NCI-H1417 (cell line): ENCODE data around the gene MERTK.
A peak's percentile ranks its signal among the peaks of the same experiment; 100 is the strongest.
"Not testable (repeated sequence)": the region's sequence is repeated elsewhere in the genome, so short reads cannot be mapped to it uniquely, and the experiment has no call there.

ENCODE experiments used
- DNase-seq, 3 experiments: peaks; one replicate each; lab custom pipeline; 2025; lab: John Stamatoyannopoulos, UW

MERTK gene

DNA sequence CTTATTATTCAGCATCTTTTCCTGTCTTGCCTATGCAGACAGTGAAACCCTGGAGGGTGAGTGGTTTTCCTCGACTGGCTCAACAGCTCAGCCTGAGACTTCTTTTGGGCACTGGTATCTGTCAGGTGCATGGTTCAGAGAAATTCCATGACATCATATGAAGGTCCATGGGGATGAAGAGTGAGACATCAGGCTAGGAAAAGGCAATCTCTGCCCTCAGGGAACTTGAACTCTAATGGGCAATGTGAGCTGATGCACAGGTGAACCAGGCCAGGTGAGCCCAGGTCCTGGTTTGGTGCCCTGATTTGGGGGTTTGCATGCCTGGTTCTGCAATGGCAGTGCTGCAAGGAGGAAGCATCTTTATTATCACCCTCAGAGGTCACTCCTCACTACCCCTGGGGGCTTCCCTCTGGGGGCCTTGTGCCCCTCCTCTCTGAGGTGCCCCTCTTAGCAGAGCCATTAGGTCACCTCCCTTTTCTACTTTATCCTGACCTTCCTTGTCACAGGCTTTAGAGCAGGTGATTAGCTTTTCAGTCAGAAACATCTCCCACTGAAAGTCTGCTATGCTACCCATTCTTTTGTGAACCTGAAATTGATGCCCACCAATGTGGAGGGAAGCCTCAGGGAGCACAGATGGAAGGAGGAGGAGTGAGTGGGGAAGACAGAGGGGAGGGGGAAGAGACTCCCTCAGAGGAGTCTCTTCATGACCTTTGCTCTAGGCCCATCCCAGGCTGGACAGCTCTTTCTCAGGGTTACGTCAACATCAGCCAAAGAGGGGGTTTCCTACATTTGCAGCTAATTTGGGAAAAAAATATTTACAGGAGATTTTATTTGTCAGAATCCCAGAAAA, 47.3 kb downstream of the MERTK start:
- no peak for DNase-seq

DNA sequence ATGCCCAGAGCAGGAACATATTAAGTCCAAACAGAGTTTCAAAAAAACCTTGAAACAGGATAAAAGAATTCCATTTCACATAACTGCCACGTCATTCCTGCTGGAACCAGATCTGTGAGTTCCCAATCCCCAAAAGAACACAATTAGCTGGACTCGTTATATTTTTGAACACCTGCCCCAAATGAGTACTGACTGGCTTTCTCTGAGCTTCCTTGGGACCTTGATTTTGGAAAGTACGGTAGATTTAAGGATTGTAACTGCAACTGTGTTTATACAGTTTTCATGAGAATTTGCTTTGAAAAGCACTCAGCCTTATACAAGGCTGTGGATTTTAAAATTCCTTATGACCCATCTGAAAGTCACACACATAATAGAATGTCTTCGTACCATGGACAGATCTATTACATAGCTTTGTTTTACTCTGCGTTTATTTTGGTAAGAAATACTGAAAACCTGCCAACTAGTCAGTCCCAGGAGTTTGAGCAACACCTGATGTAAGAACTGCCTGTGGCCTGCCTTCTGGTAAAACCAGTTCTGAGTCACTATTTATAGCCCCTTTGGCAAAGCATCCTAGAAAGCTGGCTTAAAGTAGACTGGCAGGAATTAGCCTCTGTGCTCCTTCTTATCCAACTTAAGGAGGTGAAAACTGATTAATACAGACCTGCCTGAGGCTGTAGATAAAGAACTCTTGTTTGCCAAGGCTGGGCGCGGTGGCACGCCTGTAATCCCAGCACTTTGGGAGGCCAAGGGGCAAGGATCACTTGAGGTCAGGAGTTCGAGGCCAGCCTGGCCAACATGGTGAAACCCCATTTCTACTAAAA, 48.1 kb downstream of the MERTK start:
- DNase-seq = peak in 2 of 3 experiments; percentile 22 to 37

DNA sequence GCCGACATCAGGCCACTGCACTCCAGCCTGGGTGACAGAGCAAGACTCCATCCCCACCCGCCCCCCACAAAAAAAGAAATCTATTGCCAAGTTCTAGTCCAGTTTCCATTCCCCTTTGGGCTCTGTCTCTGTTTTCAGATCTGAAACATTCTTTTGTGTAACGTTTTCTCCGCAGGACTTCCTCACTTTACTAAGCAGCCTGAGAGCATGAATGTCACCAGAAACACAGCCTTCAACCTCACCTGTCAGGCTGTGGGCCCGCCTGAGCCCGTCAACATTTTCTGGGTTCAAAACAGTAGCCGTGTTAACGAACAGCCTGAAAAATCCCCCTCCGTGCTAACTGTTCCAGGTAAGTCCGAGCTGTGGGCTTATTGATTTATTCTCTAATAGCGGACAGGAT, 48.8 kb downstream of the MERTK start:
- no peak for DNase-seq

DNA sequence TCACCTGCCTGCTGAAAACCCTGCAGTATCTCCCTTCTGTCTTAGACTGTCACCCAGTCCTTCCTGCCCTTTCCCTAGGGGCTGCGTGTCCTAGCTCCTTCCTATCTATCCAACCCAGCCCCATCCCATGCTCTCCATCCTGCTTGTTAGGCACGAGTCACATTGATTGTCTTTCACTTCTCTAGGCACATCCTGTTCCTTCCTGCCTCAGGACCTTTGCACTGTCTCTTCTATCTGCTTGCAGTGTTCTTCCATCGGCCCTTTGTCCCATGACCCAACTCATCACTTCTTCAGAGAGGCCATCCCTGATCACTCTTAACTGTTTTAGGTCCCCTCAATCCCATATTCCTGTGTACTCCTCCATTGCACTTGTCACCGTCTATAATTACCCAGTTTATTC, 50.4 kb downstream of the MERTK start:
- no peak for DNase-seq

DNA sequence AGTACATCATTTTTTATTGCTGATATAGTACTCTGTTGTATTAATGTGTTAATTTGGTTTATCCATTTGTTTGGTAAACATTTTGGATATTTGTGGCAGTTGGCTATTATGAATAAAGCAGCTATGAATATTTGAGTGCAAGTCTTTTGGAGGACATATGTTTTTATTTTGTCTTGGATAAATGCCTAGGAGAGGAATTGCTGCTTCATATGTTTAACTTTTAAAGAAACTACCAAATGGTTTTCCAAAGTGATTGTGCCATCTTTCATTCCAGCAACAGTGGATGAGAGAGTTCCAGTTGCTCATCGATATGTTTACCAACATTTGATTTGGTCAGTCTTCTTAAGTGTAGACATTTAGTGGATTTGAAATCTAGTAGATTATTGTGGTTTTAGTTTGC, 51.8 kb downstream of the MERTK start:
- no peak for DNase-seq

DNA sequence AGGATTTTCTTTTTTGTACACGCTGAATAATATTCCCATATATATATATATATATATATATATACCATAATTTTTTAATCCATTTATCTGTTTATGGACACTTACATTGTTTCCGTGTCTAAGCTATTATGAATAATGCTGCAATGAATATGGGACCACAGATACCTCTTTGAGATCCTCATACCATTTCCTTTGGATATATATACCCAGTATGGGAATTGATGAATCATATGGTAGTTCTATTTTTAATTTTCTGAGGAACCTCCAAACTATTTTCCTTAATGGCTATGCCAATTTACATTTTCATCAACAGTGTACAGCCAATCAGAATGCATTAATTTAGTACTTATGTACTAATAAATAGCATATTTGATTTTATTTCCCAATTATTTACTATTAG, 53.1 kb downstream of the MERTK start:
- no peak for DNase-seq

DNA sequence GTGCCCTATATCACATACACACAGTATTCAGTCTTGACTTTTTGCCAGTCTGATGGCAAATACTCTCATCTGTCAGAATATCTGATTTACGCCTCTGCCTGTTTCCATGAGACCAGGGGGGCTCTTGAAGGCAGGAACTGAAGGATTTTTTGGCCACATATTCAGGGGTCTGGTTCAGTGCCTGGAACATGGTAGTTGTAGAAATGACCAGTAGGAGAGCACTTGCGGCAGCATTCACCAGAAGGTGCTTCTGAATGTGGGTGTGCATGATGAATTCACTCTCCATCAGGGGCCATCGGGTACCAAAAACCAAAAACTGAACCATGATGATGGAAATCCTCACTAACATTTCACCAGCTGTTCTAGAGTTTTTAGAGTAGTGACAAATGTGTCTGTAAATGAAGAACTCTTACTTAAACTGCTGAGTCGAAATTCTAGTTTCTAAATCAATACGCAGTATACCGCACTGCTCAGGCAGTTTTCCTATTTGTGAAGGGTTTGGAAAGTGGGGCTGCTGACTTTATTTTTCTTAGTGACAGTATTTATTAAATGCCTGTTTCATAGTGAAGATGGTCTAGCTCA, 54.6 kb downstream of the MERTK start:
- no peak for DNase-seq

DNA sequence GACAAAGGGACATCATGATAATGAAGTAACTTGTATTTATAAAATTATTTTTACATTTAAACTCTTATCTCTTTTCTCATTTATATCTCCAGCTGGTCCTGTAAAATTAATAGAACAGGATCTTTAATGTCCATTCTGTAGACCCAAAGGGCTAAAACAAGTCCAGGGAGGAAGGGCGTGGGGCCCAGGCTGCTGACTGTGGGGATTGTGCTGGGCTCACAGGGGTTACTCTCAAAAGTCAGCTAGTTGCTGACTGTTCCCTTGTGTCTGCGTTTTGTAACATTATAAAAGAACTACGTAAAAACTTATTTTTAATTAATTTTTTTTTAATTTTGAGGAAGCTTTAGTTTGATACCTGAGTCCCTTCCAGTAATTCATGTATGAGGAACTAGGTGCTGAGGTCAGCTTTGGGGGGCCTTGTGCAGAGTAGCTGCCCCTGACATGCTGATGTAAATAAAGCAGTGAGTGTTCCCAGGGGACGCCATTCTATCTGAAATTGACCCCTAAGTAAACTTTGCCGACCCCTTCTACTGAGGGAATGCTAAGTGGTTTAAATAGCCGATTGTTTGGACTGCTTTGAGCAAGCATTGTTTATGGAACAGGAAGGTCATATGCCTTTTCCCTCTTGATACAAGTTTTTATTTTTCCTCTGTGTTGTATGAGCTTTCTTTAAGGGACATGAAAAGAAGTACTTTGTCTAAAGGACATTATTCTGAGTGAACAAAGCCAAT, 56.4 kb downstream of the MERTK start:
- no peak for DNase-seq

DNA sequence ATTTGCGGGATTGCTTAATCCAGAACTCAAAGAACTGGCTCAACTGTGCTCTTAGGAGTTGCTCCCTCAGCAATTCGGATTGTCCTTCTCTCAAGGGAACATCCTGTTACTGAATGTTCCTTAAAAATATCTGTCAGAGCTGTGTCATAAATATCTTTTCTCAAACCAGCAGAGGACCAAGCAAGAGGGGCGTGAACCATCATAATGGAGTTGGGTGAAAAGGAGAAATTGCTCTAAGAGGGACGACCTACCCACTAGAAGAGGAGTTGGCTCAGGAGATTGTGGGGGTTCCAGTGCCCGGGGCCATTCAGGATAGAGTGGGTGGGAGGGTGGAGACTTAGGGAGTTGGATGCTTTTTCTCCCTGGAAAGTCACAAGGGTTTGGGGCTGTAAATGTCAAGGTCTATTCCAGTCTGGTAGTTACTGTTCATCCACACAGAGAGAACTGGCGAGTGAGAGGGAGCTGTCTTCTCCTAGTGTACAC, 59.5 kb downstream of the MERTK start:
- DNase-seq = no peak

DNA sequence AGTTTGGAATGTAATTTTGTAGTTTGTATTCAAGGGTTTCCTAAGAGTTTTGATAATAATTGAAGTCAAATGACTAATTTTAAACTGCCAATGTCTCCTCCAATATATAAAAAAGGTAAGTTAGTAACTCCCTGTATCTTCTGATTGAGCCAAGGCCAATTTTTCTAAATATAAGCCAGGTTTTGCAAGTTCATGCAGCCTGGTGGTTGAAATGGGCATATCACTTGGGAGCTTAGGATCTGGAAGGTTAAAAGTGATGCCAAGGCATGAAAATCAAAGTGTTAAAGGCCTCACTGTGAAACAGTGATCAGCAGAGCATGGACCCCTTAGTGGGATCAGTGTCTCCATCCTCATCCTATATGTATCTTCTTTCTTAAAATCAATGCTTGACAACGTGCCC, 60.5 kb downstream of the MERTK start:
- no peak for DNase-seq

DNA sequence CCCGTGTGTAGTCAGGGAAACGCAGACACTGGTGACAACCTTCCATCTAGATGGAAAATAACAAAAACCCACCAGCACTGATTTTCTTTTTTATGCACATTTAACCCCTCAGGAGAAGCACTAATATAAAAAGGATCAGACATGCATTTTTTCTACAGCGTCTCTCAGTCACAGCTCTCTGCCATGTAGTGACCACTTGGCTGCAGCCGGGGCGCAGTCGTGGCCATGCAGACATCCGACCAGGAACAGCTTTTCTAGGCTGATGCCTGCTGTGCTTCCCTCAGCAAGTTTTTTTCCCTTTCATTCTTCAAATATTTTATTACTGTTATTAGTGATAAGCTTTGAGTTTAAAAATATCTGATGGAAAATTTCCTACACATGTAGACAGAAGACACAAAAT, 63.3 kb downstream of the MERTK start:
- DNase-seq = no peak

DNA sequence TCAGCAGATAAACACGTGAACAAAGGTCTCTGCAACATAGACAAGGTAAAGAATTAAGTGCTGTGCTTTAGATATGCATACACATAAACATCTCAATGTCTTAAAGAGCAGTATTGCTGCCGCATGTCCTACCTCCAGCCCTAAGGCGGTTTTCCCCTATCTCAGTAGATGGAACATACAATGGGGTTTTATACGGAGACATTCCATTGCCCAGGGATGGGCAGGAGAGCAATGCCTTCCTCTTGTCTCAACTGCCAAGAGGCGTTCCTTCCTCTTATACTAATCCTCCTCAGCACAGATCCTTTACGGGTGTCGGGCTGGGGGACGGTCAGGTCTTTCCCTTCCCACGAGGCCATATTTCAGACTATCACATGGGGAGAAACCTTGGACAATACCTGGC, 64.7 kb downstream of the MERTK start:
- not testable (repeated sequence) for DNase-seq

DNA sequence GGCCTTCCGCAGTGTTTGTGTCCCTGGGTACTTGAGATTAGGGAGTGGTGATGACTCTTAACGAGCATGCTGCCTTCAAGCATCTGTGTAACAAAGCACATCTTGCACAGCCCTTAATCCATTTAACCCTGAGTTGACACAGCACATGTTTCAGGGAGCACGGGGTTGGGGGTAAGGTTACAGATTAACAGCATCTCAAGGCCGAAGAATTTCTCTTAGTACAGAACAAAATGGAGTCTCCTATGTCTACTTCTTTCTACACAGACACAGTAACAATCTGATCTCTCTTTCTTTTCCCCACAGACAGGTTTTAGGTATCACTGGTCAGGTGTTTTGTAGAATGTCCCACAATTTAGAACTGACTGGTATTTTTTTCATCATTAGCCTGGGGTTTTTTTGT, 65.1 kb downstream of the MERTK start:
- not testable (repeated sequence) for DNase-seq

DNA sequence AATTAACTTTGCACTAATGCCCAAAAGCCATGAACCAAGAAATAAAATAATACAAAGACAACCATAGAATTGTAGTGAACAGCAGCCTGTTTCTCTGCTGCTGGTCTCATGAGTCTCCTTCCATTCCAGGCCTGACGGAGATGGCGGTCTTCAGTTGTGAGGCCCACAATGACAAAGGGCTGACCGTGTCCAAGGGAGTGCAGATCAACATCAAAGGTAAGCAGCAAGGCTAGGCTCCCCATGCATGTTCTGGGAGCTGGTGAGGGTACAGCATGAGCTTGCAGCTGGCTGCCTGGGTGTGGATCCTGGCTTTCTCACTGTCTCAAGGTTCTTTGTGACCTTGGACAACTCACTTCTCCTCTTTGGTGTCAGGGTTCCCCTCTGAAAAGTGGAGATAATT, 66.7 kb downstream of the MERTK start:
- DNase-seq = no peak

DNA sequence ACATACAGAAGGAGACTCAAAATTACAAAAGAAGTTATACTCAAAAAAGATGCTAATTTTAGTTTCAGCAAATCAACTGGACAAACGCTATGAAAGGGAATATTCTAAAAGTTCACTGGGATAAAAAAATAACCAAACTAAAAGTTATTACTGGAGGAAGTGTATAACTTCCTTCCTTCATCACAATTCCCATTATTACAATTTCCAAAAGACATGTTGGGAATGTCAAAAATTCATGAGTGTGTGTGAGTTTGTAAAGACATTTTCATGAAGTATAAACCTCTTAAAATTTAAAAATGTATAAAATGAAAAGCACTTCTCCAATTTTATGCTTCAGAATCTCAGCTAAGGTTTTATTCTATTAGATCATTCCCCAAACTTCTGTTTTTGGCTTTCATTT, 67.8 kb downstream of the MERTK start:
- no peak for DNase-seq

DNA sequence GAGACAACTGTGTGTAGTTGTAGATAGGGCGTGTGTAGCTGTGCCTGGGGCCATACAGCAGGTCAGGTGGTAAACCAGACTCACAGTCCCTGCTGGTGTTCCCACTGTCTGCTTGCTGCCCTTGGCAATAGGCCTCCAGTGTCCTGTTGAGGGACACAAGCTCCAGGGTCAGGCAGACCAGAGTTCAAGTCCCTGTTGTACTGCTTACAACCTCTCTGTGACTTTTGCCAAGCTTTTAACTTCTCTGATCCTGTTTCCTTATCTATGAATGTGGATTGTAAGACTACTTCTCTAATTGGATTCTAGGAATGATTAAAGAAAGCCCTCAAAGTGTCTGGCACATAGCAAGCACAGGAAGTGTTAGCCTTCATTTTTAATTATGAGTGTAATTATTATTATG, 68.6 kb downstream of the MERTK start:
- no peak for DNase-seq

DNA sequence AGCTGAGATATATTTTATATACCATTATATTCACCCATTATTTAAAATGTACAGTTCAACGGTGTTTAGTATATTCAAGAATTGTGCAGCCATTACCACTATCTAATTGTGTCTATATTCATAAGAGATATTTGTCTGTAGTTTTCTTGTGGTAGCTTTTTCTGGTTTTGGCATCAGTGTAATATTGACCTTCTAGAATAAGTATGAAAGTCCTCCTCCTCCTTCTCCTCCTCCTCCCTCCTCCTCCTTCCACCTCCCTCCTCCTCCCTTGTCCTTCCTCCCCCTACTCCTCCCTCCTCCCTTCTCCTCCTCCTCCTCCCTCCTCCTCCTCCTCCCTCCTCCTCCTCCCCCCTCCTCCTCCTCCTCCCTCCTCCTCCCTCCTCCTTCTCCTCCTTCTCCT, 72.0 kb downstream of the MERTK start:
- DNase-seq = no peak

DNA sequence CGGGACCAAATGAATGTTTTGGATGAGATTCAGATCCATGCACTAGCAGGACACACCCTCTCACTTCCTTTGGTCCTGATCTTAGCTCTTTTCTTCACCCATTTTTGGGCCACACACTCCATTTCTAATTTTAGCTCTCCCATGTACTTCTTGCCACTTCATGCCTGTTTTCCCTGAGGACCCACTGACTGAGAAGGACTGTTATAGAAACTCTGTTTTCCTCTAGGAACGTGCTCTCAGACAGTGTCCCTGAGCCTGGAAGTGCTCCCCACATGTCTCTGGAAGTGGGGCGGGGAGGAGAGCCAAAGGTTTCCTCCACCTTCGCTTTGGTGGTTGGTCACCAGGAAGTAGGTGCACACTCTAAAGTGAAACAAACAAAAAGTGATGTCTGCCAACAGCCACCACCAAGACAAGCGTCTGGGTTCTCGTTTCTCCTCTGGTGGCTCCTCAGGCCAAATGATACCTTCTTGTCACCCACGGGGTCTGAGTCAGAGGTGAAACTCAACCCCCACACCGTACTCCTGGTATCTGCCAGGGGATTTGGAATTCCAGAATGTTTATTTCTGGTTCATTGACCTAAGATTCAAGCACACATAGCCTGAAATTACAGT, 74.7 kb downstream of the MERTK start:
- DNase-seq = no peak

DNA sequence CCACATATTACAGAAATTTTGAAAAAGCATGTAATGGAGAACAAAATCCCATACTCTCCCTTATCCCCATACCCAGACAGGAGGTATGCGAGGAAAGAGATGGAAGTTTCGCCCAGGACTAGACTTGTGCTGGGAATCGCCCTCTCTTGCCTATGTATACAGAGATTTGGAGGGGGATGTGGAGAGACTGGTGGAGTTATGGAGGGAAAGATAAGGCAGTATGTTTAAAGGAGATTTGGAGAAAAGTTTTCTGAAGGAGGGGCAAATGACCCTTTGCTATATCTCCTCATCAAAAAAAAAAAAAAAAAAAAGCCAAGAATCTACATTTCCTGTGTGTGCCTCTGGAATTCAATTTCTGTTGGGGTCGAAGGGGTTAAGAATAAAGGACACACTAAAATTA, 75.3 kb downstream of the MERTK start:
- no peak for DNase-seq

DNA sequence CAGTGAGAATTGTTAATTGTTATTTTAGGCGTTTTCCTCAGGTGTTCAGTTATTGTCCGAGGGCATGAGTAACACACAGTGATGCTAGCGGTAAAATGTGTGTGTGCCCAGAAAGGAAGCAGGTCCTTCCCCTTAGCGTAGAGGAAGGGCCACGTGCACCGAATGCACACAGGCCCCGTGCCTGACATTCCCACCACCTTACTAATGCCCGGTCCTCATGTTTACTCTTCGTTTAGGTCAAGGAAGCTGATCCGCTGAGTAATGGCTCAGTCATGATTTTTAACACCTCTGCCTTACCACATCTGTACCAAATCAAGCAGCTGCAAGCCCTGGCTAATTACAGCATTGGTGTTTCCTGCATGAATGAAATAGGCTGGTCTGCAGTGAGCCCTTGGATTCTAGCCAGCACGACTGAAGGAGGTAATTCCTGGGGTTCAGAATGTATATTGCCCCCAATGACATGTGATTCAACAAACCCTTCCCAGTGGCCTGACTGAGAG, 76.7 kb downstream of the MERTK start:
- peak in 2 of 3 experiments; percentile 36 to 63 for DNase-seq

DNA sequence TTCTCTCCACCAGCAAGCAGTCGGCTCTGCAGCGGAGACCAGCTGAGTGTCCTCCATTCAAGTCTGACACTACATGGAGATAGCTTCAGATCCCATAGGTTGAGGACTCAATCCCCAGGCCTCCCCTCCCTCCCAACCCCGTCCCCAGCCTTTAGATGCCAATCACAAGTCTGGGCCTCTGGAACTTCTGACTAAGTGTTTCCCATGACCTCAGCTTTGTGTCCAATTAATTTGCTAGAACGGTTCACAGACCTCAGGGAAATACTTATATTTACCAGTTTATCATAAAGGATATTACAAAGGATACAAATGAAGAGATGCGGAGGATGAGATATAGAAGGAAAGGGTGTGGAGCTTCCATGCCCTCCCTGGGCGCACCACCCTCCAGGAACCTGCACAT, 77.4 kb downstream of the MERTK start:
- DNase-seq = no peak

DNA sequence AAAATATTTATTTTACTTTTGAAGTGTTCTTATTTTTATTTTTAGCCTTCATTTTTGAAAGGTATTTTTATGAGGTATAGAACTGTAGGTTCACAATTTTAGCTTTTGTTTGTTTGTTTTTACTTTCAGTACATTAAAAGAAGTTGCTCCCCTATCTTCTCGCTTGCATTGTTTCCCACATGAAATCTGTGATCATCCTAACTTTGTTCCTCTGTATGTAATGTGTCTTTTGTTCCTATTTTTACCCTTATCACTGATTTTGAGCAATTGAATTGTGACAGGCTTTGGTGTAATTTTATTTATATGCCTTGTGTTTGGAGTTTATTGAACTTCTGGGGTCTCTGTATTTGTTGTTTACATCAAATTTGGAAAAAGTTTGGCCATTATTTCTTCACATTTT, 78.8 kb downstream of the MERTK start:
- DNase-seq = no peak
